Measurements from ENCODE around the gene ISCU.

DNA sequence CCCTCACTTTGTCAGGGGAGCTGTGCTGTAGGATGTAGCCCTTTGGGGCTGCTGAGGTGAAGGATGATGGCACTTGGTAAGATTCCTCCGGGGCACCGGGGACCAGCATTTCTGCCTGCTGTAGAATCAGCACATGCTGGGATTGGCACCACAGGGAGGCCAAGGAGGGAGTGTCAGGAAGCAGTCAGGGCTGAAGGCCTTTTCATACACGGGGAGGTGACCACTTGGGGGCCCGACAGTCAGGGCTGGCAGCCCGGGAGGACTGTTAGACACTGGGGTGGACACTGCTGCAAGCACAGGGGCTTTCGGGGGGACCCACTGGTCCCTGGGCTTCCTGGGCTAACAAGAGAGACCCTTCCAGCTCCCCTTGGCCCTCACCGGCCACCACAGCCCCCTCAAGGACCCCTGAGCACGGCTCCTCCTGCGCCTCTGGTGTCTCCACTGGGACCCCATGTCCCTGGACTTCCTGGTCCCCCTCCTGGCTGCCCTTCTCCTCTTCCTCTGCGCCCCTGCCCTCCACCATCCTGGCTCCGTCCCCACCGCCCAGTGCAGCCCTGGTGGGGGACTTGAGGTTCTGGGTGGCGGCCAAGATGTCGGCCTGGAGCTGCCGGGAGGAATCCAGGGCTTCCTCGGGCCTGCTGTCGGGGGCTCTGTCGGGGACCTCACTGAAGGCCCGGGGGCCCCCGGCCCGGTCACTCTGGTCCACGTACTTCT is 29.0 kb downstream of the ISCU start:
- TF ChIP-seq, protein P1, sequence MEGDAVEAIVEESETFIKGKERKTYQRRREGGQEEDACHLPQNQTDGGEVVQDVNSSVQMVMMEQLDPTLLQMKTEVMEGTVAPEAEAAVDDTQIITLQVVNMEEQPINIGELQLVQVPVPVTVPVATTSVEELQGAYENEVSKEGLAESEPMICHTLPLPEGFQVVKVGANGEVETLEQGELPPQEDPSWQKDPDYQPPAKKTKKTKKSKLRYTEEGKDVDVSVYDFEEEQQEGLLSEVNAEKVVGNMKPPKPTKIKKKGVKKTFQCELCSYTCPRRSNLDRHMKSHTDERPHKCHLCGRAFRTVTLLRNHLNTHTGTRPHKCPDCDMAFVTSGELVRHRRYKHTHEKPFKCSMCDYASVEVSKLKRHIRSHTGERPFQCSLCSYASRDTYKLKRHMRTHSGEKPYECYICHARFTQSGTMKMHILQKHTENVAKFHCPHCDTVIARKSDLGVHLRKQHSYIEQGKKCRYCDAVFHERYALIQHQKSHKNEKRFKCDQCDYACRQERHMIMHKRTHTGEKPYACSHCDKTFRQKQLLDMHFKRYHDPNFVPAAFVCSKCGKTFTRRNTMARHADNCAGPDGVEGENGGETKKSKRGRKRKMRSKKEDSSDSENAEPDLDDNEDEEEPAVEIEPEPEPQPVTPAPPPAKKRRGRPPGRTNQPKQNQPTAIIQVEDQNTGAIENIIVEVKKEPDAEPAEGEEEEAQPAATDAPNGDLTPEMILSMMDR (optimal IDR thresholded peaks at IDR 0.05 in 1 of 3, IDR thresholded peaks at IDR 0.05 in 1 of 3, conservative IDR thresholded peaks at IDR 0.05 in 1 of 3; ENCODE audit: extremely low read depth in 1 of 3, insufficient read depth in 2 of 3, low read length in 3 of 3), result no peak
- no peak for TF ChIP-seq EZH2 (IDR thresholded peaks at IDR 0.05; ENCODE audit: low read length)

Measured in keratinocyte (primary cell).